OCI-LY1 (cell line): Measurements from ENCODE around the gene MYLK4.

ENCODE experiments used
- H2AFZ ChIP-seq: fragments of 200-600 bp; sonication (generic), shearing (Covaris generic); 2 replicates; pipeline ENCODE4 v1.6.0; 2014; ENCODE audit warnings: antibody characterized with exemption, mild to moderate bottlenecking, low read length
- H3F3A ChIP-seq: fragments of 200-600 bp; sonication (generic), shearing (Covaris generic); 2 replicates; pipeline ENCODE4 v1.6.0; 2014; ENCODE audit warnings: mild to moderate bottlenecking, antibody characterized with exemption, low read length, moderate library complexity; ENCODE audit not compliant: insufficient read depth
- H3K27ac ChIP-seq: fragments of 200-600 bp; sonication (generic); 2 replicates; pipeline ENCODE4 v1.5.1; 2014; ENCODE audit warnings: low read length, mixed run types, mild to moderate bottlenecking, low read depth; ENCODE audit not compliant: poor library complexity, severe bottlenecking
- H3K27me3 ChIP-seq: fragments of 200-600 bp; sonication (generic); 2 replicates; pipeline ENCODE4 v1.6.0; 2014; ENCODE audit warnings: antibody characterized with exemption, mild to moderate bottlenecking, low read length, moderate library complexity; ENCODE audit not compliant: insufficient read depth
- H3K36me3 ChIP-seq: fragments of 200-600 bp; sonication (generic); 2 replicates; pipeline ENCODE4 v1.6.1; 2014; ENCODE audit warnings: mild to moderate bottlenecking, antibody characterized with exemption, low read length, moderate library complexity, mixed read lengths; ENCODE audit not compliant: insufficient read depth
- H3K4me1 ChIP-seq: fragments of 200-600 bp; sonication (generic); 2 replicates; pipeline ENCODE4 v1.5.1; 2014; ENCODE audit warnings: mild to moderate bottlenecking, low read length, moderate library complexity; ENCODE audit not compliant: insufficient read depth, severe bottlenecking
- H3K4me2 ChIP-seq: fragments of 200-600 bp; sonication (generic), shearing (Covaris generic); 2 replicates; pipeline ENCODE4 v1.6.1; 2014; ENCODE audit warnings: low read length
- H3K4me3 ChIP-seq: fragments of 200-600 bp; sonication (generic); 2 replicates; pipeline ENCODE4 v1.5.1; 2014; ENCODE audit warnings: low read length, low read depth, mild to moderate bottlenecking, mixed read lengths; ENCODE audit not compliant: poor library complexity, severe bottlenecking
- H3K79me2 ChIP-seq: fragments of 200-600 bp; shearing (Covaris generic); 2 replicates; pipeline ENCODE4 v1.6.1; 2016; ENCODE audit warnings: mixed run types, low read length, mixed read lengths; ENCODE audit not compliant: insufficient read depth
- H3K9ac ChIP-seq: fragments of 200-600 bp; sonication (generic), shearing (Covaris generic); 2 replicates; pipeline ENCODE4 v1.6.1; 2014; ENCODE audit warnings: mild to moderate bottlenecking, low read length, mixed read lengths
- H3K9me2 ChIP-seq: fragments of 200-600 bp; sonication (generic), shearing (Covaris generic); 2 replicates; pipeline ENCODE4 v1.6.1; 2014; ENCODE audit warnings: low read depth, mild to moderate bottlenecking, low read length, mixed read lengths
- H3K9me3 ChIP-seq: fragments of 200-600 bp; shearing (Covaris generic); 2 replicates; pipeline ENCODE4 v1.6.1; 2014; ENCODE audit warnings: low read length, mixed read lengths
- H4K20me1 ChIP-seq: fragments of 200-600 bp; sonication (generic), shearing (Covaris generic); 2 replicates; pipeline ENCODE4 v1.6.0; 2016; ENCODE audit warnings: mild to moderate bottlenecking, low read length; ENCODE audit not compliant: insufficient read depth
- EZH2 ChIP-seq: fragments of 200-600 bp; sonication (generic), shearing (Covaris generic); IDR thresholded peaks from 2 replicates; pipeline ENCODE4 v1.8.0; 2017; ENCODE audit warnings: borderline replicate concordance, mixed run types, mild to moderate bottlenecking, antibody characterized with exemption, low read length, moderate library complexity, mixed read lengths
- TF ChIP-seq, protein P1 (sequence below): fragments of 200-600 bp; sonication (generic), shearing (Covaris generic); IDR thresholded peaks from 2 replicates; pipeline ENCODE4 v1.5.1; 2017; ENCODE audit warnings: mild to moderate bottlenecking, antibody characterized with exemption, low read length, moderate library complexity, mixed read lengths

The MYLK4 gene

DNA sequence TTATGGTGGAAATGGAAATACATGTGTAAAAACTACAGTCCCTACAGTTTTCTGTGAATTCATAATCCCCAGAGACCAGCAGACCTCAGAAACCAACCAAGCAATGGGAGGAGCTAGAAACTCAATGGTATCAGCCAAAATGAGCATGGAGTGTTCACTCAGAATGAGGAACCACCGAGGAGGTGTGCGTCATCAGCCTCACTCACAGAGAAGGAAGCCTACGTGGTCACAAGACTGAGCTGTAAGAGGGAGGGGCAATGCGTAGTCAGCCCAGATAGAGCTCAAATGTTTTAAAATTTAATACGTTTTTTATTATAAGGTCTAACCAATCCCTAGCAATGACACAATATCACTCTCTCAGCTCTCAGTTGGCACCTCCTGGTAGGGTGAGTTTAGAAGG lies 17.4 kb downstream of the MYLK4 start:
- Histone ChIP-seq H3K27me3 (no peaks in the 10 kb centered on the region), H3K9me3 (no peaks in the 10 kb centered on the region), H3K9me2 (no peaks in the 10 kb centered on the region), H3K4me2 (no peak overlapping the region), H4K20me1 (no peaks in the 10 kb centered on the region), H3F3A (no peaks in the 10 kb centered on the region), H3K36me3 (no peaks in the 10 kb centered on the region), H3K4me1 (peaks cover 3% of the 10 kb centered on the region), H3K4me3 (no peak overlapping the region), H3K27ac (no peak overlapping the region), H2AFZ (no peak overlapping the region), H3K79me2 (no peaks in the 10 kb centered on the region), H3K9ac (no peak overlapping the region)
- TF ChIP-seq, protein P1, sequence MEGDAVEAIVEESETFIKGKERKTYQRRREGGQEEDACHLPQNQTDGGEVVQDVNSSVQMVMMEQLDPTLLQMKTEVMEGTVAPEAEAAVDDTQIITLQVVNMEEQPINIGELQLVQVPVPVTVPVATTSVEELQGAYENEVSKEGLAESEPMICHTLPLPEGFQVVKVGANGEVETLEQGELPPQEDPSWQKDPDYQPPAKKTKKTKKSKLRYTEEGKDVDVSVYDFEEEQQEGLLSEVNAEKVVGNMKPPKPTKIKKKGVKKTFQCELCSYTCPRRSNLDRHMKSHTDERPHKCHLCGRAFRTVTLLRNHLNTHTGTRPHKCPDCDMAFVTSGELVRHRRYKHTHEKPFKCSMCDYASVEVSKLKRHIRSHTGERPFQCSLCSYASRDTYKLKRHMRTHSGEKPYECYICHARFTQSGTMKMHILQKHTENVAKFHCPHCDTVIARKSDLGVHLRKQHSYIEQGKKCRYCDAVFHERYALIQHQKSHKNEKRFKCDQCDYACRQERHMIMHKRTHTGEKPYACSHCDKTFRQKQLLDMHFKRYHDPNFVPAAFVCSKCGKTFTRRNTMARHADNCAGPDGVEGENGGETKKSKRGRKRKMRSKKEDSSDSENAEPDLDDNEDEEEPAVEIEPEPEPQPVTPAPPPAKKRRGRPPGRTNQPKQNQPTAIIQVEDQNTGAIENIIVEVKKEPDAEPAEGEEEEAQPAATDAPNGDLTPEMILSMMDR, result no peak
- no peak for TF ChIP-seq EZH2

DNA sequence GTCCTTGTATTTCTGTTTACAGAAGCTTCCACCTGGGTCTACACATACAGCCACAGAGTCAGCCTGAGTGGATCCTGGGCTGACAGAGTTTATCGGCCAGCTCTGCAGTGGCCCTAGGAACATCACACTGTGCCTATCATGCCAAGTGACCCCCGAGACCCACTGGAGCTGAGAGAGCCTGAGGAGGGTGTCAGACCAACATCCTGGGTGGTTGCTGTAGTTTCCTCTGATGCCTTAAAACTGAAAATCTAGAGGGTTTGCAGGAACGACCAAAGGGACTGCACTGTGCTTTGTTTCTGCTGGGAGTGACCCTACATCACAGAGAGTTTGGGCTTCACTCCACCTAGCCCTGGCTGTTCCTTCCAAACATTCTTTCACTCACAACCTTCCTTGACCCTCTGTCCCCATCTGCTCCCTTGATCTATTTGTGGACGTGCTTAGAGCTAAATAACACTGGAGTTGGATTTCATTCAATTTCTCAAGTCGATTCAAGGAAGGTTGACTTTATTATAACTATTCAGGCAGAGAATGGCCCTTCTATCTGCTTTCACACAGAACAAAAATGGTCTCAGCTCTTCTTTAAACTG lies 18.1 kb downstream of the MYLK4 start:
- no peak overlapping the region for H3K9ac ChIP-seq
- H3K9me2 ChIP-seq, result no peaks in the 10 kb centered on the region
- H4K20me1 ChIP-seq, result no peaks in the 10 kb centered on the region
- no peak overlapping the region for H3K27ac ChIP-seq
- no peaks in the 10 kb centered on the region for H3K36me3 ChIP-seq
- H2AFZ ChIP-seq, result no peak overlapping the region
- no peak overlapping the region for H3K4me2 ChIP-seq
- H3K4me1 ChIP-seq, result peaks cover 3% of the 10 kb centered on the region
- no peak overlapping the region for H3K4me3 ChIP-seq
- H3K79me2 ChIP-seq, result no peaks in the 10 kb centered on the region
- TF ChIP-seq EZH2, result no peak
- TF ChIP-seq, protein P1, result no peak
- H3F3A ChIP-seq, result no peaks in the 10 kb centered on the region
- no peaks in the 10 kb centered on the region for H3K27me3 ChIP-seq
- no peaks in the 10 kb centered on the region for H3K9me3 ChIP-seq

DNA sequence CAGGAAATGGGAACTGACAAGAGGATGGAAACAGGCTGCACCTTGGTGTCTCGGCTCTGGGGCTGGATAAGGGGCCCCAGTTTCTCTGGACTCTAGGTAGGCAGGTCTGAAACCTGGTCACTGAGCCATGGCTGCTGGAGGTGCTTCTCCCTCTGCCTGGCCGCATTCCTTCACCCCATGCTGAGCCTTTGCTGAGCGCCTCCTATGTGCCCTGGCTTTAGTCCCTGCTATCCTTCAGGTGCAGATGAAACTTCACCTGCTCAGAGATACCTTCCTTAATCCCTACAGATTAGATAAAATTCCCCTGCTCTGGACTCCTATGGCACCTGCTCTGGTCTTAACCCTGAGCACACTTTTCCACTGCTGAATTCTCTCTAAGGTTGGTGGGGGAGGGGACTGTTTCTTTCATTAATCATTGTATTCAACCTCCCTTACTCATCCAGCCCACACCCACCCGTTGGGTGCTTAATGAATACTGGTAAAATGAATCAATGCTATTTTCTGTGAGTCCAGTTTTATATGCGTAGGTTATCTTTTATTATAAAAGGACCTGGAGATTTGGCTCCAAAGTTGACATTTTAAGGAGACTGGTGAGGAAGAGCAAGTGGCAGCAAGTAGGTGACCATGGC lies 19.3 kb downstream of the MYLK4 start:
- no peaks in the 10 kb centered on the region for H3K9me3 ChIP-seq
- no peaks in the 10 kb centered on the region for H4K20me1 ChIP-seq
- no peaks in the 10 kb centered on the region for H3K79me2 ChIP-seq
- peaks cover 3% of the 10 kb centered on the region for H3K4me1 ChIP-seq
- H3F3A ChIP-seq, result no peaks in the 10 kb centered on the region
- H3K27me3 ChIP-seq, result no peaks in the 10 kb centered on the region
- no peak overlapping the region for H3K4me2 ChIP-seq
- H3K9ac ChIP-seq, result no peak overlapping the region
- no peaks in the 10 kb centered on the region for H3K9me2 ChIP-seq
- no peaks in the 10 kb centered on the region for H3K36me3 ChIP-seq
- H3K4me3 ChIP-seq, result no peak overlapping the region
- no peak overlapping the region for H3K27ac ChIP-seq
- TF ChIP-seq EZH2, result no peak
- TF ChIP-seq, protein P1, result no peak
- no peak overlapping the region for H2AFZ ChIP-seq
